CD14-positive monocyte (primary cell): Measurements from ENCODE around the gene TRIM60. TPM values are rescaled to one million over a fixed set of nuclear protein-coding genes. Genes with fewer than 3 reads are reported as not detected.

Experiments
- DNase-seq, 3 donors: peaks; one replicate each; pipeline ENCODE4 v3.0.0-alpha.2; 2011 to 2022
- H2AFZ ChIP-seq: 2 replicates; pipeline ENCODE4 v1.6.0; 2012; ENCODE audit warnings: mild to moderate bottlenecking, low read depth, low read length, inconsistent platforms; ENCODE audit not compliant: insufficient read depth, poor library complexity, severe bottlenecking
- H3K27ac ChIP-seq, 2 donors: 1 replicate in 1 of 2; 2 replicates in 1 of 2; pipeline ENCODE4 v1.5.1; 2012 to 2013; ENCODE audit warnings: low read length in 2 of 2, control low read depth in 1 of 2, inconsistent platforms in 1 of 2, low read depth in 1 of 2, mild to moderate bottlenecking in 1 of 2
- H3K27me3 ChIP-seq, 2 donors: one replicate each; pipeline versions ENCODE4 v1.6.0 to v1.6.1; 2011 to 2013; ENCODE audit warnings: low read length in 2 of 2; ENCODE audit not compliant: control insufficient read depth in 2 of 2, insufficient read depth in 2 of 2
- H3K36me3 ChIP-seq, 2 donors: replicated peaks in 1 of 2; 1 replicate in 1 of 2; 2 replicates in 1 of 2; pipeline versions ENCODE4 v1.5.1 to v1.6.1; 2012 to 2013; ENCODE audit warnings: low read length in 2 of 2, control low read depth in 1 of 2, inconsistent platforms in 1 of 2, mild to moderate bottlenecking in 1 of 2; ENCODE audit not compliant: insufficient read depth in 2 of 2, control insufficient read depth in 1 of 2
- H3K4me1 ChIP-seq, 2 donors: 1 replicate in 1 of 2; 2 replicates in 1 of 2; pipeline versions ENCODE4 v1.5.1 to v1.6.1; 2012 to 2013; ENCODE audit warnings: low read length in 2 of 2, control low read depth in 1 of 2, inconsistent platforms in 1 of 2, mild to moderate bottlenecking in 1 of 2, moderate library complexity in 1 of 2; ENCODE audit not compliant: insufficient read depth in 2 of 2, control insufficient read depth in 1 of 2
- H3K4me2 ChIP-seq: replicated peaks from 2 replicates; pipeline ENCODE3; 2012; ENCODE audit warnings: low read length, moderate library complexity, mild to moderate bottlenecking; ENCODE audit not compliant: poor library complexity, severe bottlenecking; ENCODE audit errors: extremely low read depth
- H3K4me3 ChIP-seq, 3 experiments: fragments of 200-600 bp in 1 of 3; sonication (generic) in 1 of 3; replicated peaks in 1 of 3; 1 replicate in 2 of 3; 2 replicates in 1 of 3; pipeline ENCODE4 v1.5.1; 2011 to 2013; ENCODE audit warnings: low read length in 3 of 3, mild to moderate bottlenecking in 3 of 3, control low read depth in 2 of 3, low read depth in 2 of 3, inconsistent platforms in 1 of 3, moderate library complexity in 1 of 3
- H3K79me2 ChIP-seq: 2 replicates; pipeline ENCODE4 v1.6.0; 2012; ENCODE audit warnings: mild to moderate bottlenecking, control low read depth, inconsistent platforms, low read length, moderate library complexity; ENCODE audit not compliant: insufficient read depth
- H3K9ac ChIP-seq: 2 replicates; pipeline ENCODE4 v1.6.0; 2017; ENCODE audit warnings: low read length, mild to moderate bottlenecking; ENCODE audit not compliant: insufficient read depth, poor library complexity, severe bottlenecking
- H3K9me3 ChIP-seq, 2 donors: replicated peaks in 1 of 2; 1 replicate in 1 of 2; 2 replicates in 1 of 2; pipeline versions ENCODE4 v1.5.1 to v1.6.1; 2012 to 2013; ENCODE audit warnings: low read length in 2 of 2, control low read depth in 1 of 2; ENCODE audit not compliant: control insufficient read depth in 1 of 2, insufficient read depth in 1 of 2
- H4K20me1 ChIP-seq: 2 replicates; pipeline ENCODE4 v1.6.0; 2012; ENCODE audit warnings: mild to moderate bottlenecking, low read length, control low read depth, moderate library complexity; ENCODE audit not compliant: insufficient read depth
- H3K27ac Mint-ChIP-seq, 7 donors: one replicate each; pipeline ENCODE4 v1.8.0; 2020; ENCODE audit warnings: mild to moderate bottlenecking in 7 of 7, mixed read lengths in 7 of 7, moderate library complexity in 6 of 7, inconsistent platforms in 2 of 7
- H3K27me3 Mint-ChIP-seq, 3 donors: one replicate each; pipeline ENCODE4 v1.8.0; 2021 to 2022; ENCODE audit warnings: low read depth in 3 of 3, mild to moderate bottlenecking in 3 of 3, mixed read lengths in 3 of 3, moderate library complexity in 3 of 3, inconsistent platforms in 1 of 3
- H3K36me3 Mint-ChIP-seq, 2 donors: one replicate each; pipeline ENCODE4 v1.8.0; 2020; ENCODE audit warnings: mixed read lengths in 2 of 2, inconsistent platforms in 1 of 2, mild to moderate bottlenecking in 1 of 2
- H3K4me1 Mint-ChIP-seq: one replicate; pipeline ENCODE4 v1.8.0; 2020; ENCODE audit warnings: mild to moderate bottlenecking, mixed read lengths
- H3K4me3 Mint-ChIP-seq, 2 donors: one replicate each; pipeline ENCODE4 v1.8.0; 2020; ENCODE audit warnings: mild to moderate bottlenecking in 2 of 2, mixed read lengths in 2 of 2, moderate library complexity in 1 of 2
- H3K9me3 Mint-ChIP-seq, 7 donors: one replicate each; pipeline ENCODE4 v1.8.0; 2020 to 2022; ENCODE audit warnings: mixed read lengths in 7 of 7, mild to moderate bottlenecking in 6 of 7, moderate library complexity in 6 of 7, inconsistent platforms in 2 of 7
- WGBS: methylation state at CpG from one replicate; pipeline ENCODE4 v1.1.5; 2013; ENCODE audit warnings: missing lambda C conversion rate; ENCODE audit not compliant: insufficient coverage; 5-methylcytosine and 5-hydroxymethylcytosine counted together
- intact Hi-C, 2 donors: fragments of 100-400 bp; cut with micrococcal nuclease; formaldehyde crosslinking; loops; one replicate each; pipeline versions ENCODE4 v1.15.0 to v1.15.1; 2023
- polyA plus RNA-seq, 3 donors: library from polyadenylated mRNA; depleted of rRNA in 1 of 3; unstranded in 2 of 3; stranded (reverse) in 1 of 3; fragments of 300-500 nt in 2 of 3; fragments of >200 nt in 1 of 3; fragmentation: Illumina TruSeq in 2 of 3; gene quantifications; 1 replicate in 2 of 3; 2 replicates in 1 of 3; pipeline ENCODE4 v1.2.3, GENCODE V29; 2012 to 2021
- TF ChIP-seq, protein P1 (sequence below): fragments of 200-600 bp; IDR thresholded peaks from one replicate; pipeline ENCODE4 v1.8.0; 2022; ENCODE audit warnings: antibody characterized with exemption, mild to moderate bottlenecking

The TRIM60 gene
- polyA plus RNA-seq, 3 donors: not detected

DNA sequence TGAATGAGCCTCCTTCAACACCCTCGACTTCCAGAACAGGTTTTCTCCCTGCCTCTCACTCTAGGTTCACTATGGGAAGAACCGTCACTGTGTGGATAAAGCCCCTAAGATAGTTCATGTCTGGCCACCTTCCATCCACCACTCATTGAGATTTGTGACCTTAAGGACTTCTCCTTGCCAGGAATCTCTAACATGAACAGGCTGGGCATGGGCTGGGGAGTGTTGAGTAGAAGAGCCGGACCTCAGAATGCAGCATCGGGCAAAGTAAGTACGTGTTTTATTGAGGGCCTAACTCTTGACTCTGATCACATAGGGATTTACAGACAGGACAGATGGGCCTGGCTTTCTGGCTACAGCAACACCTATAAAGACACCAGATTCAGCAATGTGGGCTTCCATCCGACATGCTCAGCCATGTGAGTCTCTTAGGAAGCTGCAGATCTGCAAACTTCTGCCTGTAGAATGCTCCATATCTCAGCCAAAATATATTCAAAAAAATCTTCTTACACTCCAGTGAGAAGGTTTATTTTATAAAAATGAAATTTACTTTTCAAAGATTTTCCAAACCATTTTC lies 26.4 kb upstream of the TRIM60 start:
- Mint-ChIP-seq H3K9me3 (peaks cover 0 to 3% (median 0%) of the 10 kb centered on the region in 7 donors), H3K27me3 (peaks cover 0 to 7% (median 4%) of the 10 kb centered on the region in 3 donors), H3K4me3 (no peak overlapping the region), H3K36me3 (no peaks in the 10 kb centered on the region), H3K27ac (no peak overlapping the region), H3K4me1 (no peaks in the 10 kb centered on the region)
- H2AFZ ChIP-seq: no peak overlapping the region
- H4K20me1 ChIP-seq: no peaks in the 10 kb centered on the region
- H3K36me3 ChIP-seq: no peaks in the 10 kb centered on the region
- no peaks in the 10 kb centered on the region for H3K4me1 ChIP-seq
- no peaks in the 10 kb centered on the region for H3K9me3 ChIP-seq
- no peaks in the 10 kb centered on the region for H3K27me3 ChIP-seq
- H3K4me2 ChIP-seq: no peak overlapping the region
- no peak for DNase-seq
- intact Hi-C loops: no loop called here
- TF ChIP-seq, protein P1, sequence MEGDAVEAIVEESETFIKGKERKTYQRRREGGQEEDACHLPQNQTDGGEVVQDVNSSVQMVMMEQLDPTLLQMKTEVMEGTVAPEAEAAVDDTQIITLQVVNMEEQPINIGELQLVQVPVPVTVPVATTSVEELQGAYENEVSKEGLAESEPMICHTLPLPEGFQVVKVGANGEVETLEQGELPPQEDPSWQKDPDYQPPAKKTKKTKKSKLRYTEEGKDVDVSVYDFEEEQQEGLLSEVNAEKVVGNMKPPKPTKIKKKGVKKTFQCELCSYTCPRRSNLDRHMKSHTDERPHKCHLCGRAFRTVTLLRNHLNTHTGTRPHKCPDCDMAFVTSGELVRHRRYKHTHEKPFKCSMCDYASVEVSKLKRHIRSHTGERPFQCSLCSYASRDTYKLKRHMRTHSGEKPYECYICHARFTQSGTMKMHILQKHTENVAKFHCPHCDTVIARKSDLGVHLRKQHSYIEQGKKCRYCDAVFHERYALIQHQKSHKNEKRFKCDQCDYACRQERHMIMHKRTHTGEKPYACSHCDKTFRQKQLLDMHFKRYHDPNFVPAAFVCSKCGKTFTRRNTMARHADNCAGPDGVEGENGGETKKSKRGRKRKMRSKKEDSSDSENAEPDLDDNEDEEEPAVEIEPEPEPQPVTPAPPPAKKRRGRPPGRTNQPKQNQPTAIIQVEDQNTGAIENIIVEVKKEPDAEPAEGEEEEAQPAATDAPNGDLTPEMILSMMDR: no peak
- H3K79me2 ChIP-seq: no peaks in the 10 kb centered on the region
- no peak overlapping the region for H3K4me3 ChIP-seq
- 88% methylated on average over 4 of the region's 6 CpGs for WGBS
- no peak overlapping the region for H3K9ac ChIP-seq
- no peak overlapping the region for H3K27ac ChIP-seq

DNA sequence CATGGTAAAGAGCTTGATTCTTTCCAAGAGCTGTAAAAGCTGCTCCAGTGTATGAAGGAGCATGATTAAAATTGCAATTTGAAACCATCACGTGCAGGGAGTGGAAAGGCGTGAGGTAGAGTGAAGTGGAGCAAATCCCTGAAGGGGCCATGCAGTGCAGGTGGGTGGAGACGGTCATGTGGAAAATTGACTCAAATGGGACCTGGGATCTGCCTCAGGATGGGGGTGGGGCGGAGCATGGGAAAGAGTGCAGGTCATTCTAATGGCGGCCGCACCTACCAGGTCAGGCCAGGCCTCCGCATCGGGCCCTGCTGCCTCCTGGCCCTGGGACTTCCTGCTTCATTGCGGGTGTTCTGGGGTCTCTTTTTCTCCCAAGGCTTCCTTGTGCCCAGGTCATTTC lies 25.3 kb upstream of the TRIM60 start:
- no peak overlapping the region for H3K4me3 Mint-ChIP-seq
- Histone ChIP-seq H3K4me1 (no peaks in the 10 kb centered on the region), H3K4me3 (no peak overlapping the region), H3K79me2 (no peaks in the 10 kb centered on the region), H3K36me3 (no peaks in the 10 kb centered on the region), H3K27ac (no peak overlapping the region), H4K20me1 (no peaks in the 10 kb centered on the region), H2AFZ (no peak overlapping the region), H3K9me3 (no peaks in the 10 kb centered on the region), H3K27me3 (no peaks in the 10 kb centered on the region), H3K4me2 (no peak overlapping the region), H3K9ac (no peak overlapping the region)
- no peak for DNase-seq
- no peaks in the 10 kb centered on the region for H3K4me1 Mint-ChIP-seq
- H3K36me3 Mint-ChIP-seq: no peaks in the 10 kb centered on the region
- 99% methylated on average over 9 of the region's 9 CpGs for WGBS
- H3K27me3 Mint-ChIP-seq: peaks cover 0 to 7% (median 4%) of the 10 kb centered on the region in 3 donors
- intact Hi-C loops: no loop called here
- TF ChIP-seq, protein P1: no peak
- H3K27ac Mint-ChIP-seq: no peak overlapping the region
- peaks cover 0 to 3% (median 0%) of the 10 kb centered on the region in 7 donors for H3K9me3 Mint-ChIP-seq
